Panc1 (cell line): Measurements from ENCODE around the gene TMEM242.

Experiments
- POLR2AphosphoS5 ChIP-seq: IDR thresholded peaks from 2 replicates; pipeline ENCODE4 v1.6.1; 2012; ENCODE audit warnings: mild to moderate bottlenecking, low read depth, low read length, moderate library complexity
- TF ChIP-seq, protein P1 (sequence below): fragments of 450-650 bp; IDR thresholded peaks from 2 replicates; pipeline ENCODE4 v1.5.1; 2017; ENCODE audit warnings: mild to moderate bottlenecking

DNA sequence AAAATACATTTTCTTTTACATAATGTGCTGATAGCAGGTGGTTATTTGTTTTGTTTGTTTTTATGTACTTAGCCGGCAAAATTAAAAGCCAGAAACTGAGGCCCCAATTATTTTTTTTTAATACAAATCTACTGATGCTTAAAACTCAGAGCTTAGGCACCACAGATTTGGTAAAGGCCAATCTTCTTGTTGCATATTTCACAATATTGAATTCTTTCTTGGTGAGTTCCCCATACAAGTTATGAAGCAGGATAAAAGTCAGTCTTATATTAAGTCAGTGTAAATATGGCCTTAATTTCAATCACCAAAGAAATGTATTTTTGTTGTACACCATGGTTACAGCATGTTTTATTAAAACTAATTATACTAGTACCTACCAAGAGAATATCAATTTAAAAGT, 41.4 kb upstream of the TMEM242 start:
- TF ChIP-seq, protein P1, sequence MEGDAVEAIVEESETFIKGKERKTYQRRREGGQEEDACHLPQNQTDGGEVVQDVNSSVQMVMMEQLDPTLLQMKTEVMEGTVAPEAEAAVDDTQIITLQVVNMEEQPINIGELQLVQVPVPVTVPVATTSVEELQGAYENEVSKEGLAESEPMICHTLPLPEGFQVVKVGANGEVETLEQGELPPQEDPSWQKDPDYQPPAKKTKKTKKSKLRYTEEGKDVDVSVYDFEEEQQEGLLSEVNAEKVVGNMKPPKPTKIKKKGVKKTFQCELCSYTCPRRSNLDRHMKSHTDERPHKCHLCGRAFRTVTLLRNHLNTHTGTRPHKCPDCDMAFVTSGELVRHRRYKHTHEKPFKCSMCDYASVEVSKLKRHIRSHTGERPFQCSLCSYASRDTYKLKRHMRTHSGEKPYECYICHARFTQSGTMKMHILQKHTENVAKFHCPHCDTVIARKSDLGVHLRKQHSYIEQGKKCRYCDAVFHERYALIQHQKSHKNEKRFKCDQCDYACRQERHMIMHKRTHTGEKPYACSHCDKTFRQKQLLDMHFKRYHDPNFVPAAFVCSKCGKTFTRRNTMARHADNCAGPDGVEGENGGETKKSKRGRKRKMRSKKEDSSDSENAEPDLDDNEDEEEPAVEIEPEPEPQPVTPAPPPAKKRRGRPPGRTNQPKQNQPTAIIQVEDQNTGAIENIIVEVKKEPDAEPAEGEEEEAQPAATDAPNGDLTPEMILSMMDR, result no peak
- no peak for TF ChIP-seq POLR2AphosphoS5
